Body of pancreas (tissue), 4 donors: ENCODE measurements around the gene KIF16B. TPM values are rescaled to one million over a fixed set of nuclear protein-coding genes. Genes with fewer than 3 reads are reported as not detected.

Experiments
- ATAC-seq: fragments of 150-250 bp; one replicate; pipeline ENCODE4 v1.9.1; 2016
- DNase-seq, 4 donors: peaks; one replicate each; pipeline ENCODE4 v3.0.0-alpha.2; 2019
- H3K27ac ChIP-seq, 4 donors: fragments of 200-600 bp; sonication (generic); 1 replicate in 3 of 4; 2 replicates in 1 of 4; pipeline versions ENCODE4 v1.5.1 to v1.6.1; 2016 to 2019; ENCODE audit warnings: mild to moderate bottlenecking in 1 of 4, mixed read lengths in 1 of 4, moderate library complexity in 1 of 4
- H3K27me3 ChIP-seq, 2 donors: fragments of 200-600 bp; sonication (generic); one replicate each; pipeline ENCODE4 v1.6.0; 2016; ENCODE audit warnings: mild to moderate bottlenecking in 1 of 2
- H3K36me3 ChIP-seq, 2 donors: fragments of 200-600 bp; sonication (generic); replicated peaks in 1 of 2; 2 replicates each; pipeline ENCODE4 v1.5.1; 2016; ENCODE audit warnings: low read depth in 2 of 2; ENCODE audit not compliant: insufficient read depth in 1 of 2
- H3K4me1 ChIP-seq: fragments of 200-600 bp; sonication (generic); one replicate; pipeline ENCODE4 v1.6.0; 2016
- H3K4me3 ChIP-seq, 2 donors: fragments of 200-600 bp; sonication (generic); 1 replicate in 1 of 2; 2 replicates in 1 of 2; pipeline ENCODE4 v1.5.1; 2016 to 2019
- H3K9me3 ChIP-seq, 3 donors: fragments of 200-600 bp; sonication (generic); 1 replicate in 2 of 3; 2 replicates in 1 of 3; pipeline ENCODE4 v1.5.1; 2016
- CTCF ChIP-seq, 7 experiments: fragments of 450-650 bp in 4 of 7; fragments of 200-600 bp in 3 of 7; sonication (generic) in 3 of 7; IDR thresholded peaks; one replicate each; pipeline ENCODE4 v1.5.1; 2016 to 2019; ENCODE audit warnings: antibody characterized with exemption in 7 of 7
- POLR2A ChIP-seq, 3 donors: fragments of 450-650 bp; IDR thresholded peaks; one replicate each; pipeline ENCODE4 v1.6.1; 2016; ENCODE audit warnings: antibody characterized with exemption in 3 of 3, mild to moderate bottlenecking in 2 of 3
- WGBS, 2 donors: methylation state at CpG; one replicate each; pipeline ENCODE4 v1.1.5; 2017; 5-methylcytosine and 5-hydroxymethylcytosine counted together
- intact Hi-C: fragments of 100-400 bp; cut with DNase I; formaldehyde crosslinking; loops from one replicate; pipeline ENCODE4 v1.15.1; 2023
- total RNA-seq, 2 donors: library from RNA; depleted of rRNA; stranded (reverse); fragments of >200 nt; gene quantifications; one replicate each; pipeline ENCODE4 v1.1.0, GENCODE V29; 2016

Gene KIF16B
- total RNA-seq, 2 donors from 2014 or later = 13.7 to 55.0 TPM

- H3K9me3 ChIP-seq = no peaks in the 10 kb centered on the region
- no peaks in the 10 kb centered on the region for H3K36me3 ChIP-seq
- H3K4me1 ChIP-seq = no peaks in the 10 kb centered on the region
- TF ChIP-seq POLR2A (IDR thresholded peaks at IDR 0.05) (no peak), CTCF (IDR thresholded peaks at IDR 0.05) (no peak)
- ATAC-seq (no peak), DNase-seq (no peak)
- intact Hi-C loops = no loop called here
- no peaks in the 10 kb centered on the region for H3K27me3 ChIP-seq
- H3K4me3 ChIP-seq = no peak overlapping the region
- H3K27ac ChIP-seq = no peak overlapping the region
- 83 to 87% methylated on average over 5 of the region's 5 CpGs for WGBS, 2 donors
Observed at GRCh38 chr20:16279320-16279719, 293.9 kb downstream of the KIF16B start.

- H3K27ac ChIP-seq = peak overlapping the region in 1 of 4 donors; percentile 20
Observed at GRCh38 chr20:16273812-16274555, 299.3 kb downstream of the KIF16B start.

GRCh38 chr20:16272780-16273360 is 300.4 kb downstream of the KIF16B start:
- H3K4me3 ChIP-seq = no peak overlapping the region
- no peaks in the 10 kb centered on the region for H3K27me3 ChIP-seq
- TF ChIP-seq POLR2A (IDR thresholded peaks at IDR 0.05) (no peak), CTCF (IDR thresholded peaks at IDR 0.05) (no peak)
- intact Hi-C loops = no loop called here
- H3K9me3 ChIP-seq = no peaks in the 10 kb centered on the region
- no peak for DNase-seq
- H3K36me3 ChIP-seq = no peaks in the 10 kb centered on the region
- ATAC-seq = no peak
- WGBS, 2 donors = 91 to 92% methylated on average over 20 of the region's 20 CpGs
- H3K27ac ChIP-seq = no peak overlapping the region
- H3K4me1 ChIP-seq = peaks cover 4% of the 10 kb centered on the region

More at GRCh38 chr20:16273812-16274555, 299.3 kb downstream of the KIF16B start:
- TF ChIP-seq POLR2A (IDR thresholded peaks at IDR 0.05) (no peak), CTCF (IDR thresholded peaks at IDR 0.05) (no peak)
- H3K9me3 ChIP-seq = no peaks in the 10 kb centered on the region
- WGBS, 2 donors = 37 to 44% methylated on average over 4 of the region's 4 CpGs
- DNase-seq = no peak
- intact Hi-C loops = no loop called here
- H3K4me1 ChIP-seq = peaks cover 4% of the 10 kb centered on the region
- H3K27me3 ChIP-seq = no peaks in the 10 kb centered on the region
- no peak overlapping the region for H3K4me3 ChIP-seq
- no peak for ATAC-seq
- no peaks in the 10 kb centered on the region for H3K36me3 ChIP-seq

- TF ChIP-seq POLR2A (IDR thresholded peaks at IDR 0.05) (no peak), CTCF (IDR thresholded peaks at IDR 0.05) (no peak)
- H3K4me3 ChIP-seq = no peak overlapping the region
- H3K4me1 ChIP-seq = peaks cover 4% of the 10 kb centered on the region
- no peaks in the 10 kb centered on the region for H3K36me3 ChIP-seq
- 90 to 96% methylated on average over 1 of the region's 1 CpG for WGBS, 2 donors
- DNase-seq = no peak
- peaks cover 0 to 2% (median 0%) of the 10 kb centered on the region in 3 donors for H3K9me3 ChIP-seq
- no peak for ATAC-seq
- no peak overlapping the region for H3K27ac ChIP-seq
- intact Hi-C loops = no loop called here
- H3K27me3 ChIP-seq = no peaks in the 10 kb centered on the region
Observed at GRCh38 chr20:16271450-16271849, 301.8 kb downstream of the KIF16B start.
